ENCODE data around the gene KLHL29. TPM values are rescaled to one million over a fixed set of nuclear protein-coding genes. Genes with fewer than 3 reads are reported as not detected.

KLHL29 gene
- polyA plus RNA-seq, 1 donor from 2014 or later = 42.4 TPM

DNA sequence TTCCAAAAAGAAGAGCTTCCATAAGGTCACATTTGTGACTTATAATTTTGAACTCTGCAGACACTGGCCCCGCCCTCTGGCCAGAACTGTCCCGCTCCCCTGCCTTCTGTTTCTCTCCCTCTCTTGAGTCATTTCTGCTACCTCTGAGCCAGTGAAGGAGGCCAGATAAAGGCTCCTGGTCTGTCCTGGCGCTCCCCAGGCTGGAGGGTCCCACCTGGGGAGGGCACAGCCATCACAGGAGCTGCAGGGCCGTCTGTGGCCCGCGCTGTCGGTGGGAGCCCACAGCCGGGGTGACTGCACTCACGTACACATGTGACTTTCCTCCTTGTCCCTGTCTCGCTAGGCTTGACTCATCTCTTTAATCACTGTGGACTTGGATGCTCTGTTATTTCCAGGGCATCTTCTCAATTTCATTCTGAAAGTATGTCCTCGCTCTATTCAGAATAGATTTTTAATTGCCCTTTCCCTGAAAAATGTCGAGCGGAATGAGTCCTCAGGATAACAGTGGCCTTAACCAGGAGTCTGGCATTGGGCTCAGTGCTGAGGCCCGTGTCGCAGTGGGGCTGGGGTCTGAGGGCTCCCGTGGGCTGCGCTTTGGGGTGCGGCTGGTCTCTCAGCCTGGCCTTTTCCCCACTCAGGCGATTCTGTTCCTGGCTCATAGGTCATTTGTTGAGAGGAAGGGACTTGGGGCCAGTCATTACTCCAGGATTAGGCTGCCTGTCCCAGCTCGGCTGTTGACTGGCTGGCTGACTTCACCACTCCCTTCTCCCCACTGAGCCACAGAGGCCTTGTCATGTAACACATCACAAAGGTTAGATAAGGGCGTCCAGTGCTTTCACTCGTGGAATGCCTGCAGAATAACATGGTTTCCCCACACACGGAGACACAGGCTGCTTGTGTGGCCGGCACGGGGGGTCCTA lies 34.5 kb downstream of the KLHL29 start:
- no peak overlapping the region for H3K4me2 ChIP-seq (ENCODE audit: low read length)
- H3K9ac ChIP-seq (ENCODE audit: low read length) = no peak overlapping the region

DNA sequence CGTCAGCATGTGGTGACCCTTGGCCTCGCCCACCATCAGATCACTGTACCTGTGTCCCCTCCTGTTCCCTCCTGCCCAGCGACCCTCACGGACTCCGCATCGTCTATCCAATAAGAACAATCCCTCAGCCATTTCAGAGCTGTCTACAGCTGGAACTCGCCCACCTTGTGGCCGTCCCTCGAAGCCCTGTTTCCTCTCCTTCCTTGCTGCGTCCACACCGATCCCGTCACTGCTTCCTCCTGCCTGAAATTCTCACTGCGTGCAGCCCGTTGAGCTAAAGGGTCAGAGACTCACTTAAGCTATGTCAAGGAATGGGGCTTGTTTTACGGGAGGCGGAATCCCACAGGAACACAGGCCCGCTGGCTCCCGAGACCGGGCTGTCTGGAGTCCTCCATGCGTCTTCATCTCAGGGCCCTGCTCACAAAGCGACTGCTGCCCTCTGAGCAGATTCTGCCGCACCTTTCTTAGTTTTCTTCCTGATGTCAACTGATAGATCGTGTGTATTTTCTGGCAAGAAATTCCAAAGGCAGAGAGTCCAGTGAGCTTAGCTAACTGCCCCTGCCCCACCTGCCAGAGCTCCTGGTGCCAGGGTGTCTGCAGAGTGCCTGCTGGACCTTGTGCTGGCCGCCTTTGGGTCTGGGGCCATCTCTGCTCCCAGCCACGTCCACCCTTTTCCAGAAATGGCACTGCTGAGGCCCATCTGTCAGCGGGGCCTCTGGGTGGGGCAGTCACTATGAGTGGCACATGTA lies 35.3 kb downstream of the KLHL29 start:
- no peak overlapping the region for H3K4me3 ChIP-seq (ENCODE audit: low read length)
- peaks cover 5% of the 10 kb centered on the region for H3K79me2 ChIP-seq (replicated peaks; ENCODE audit: insufficient read depth, low read length)
- H4K20me1 ChIP-seq (ENCODE audit: insufficient read depth) = peaks cover 16% of the 10 kb centered on the region
- TF ChIP-seq MXI1 (conservative IDR thresholded peaks at IDR 0.05; ENCODE audit: poor library complexity, severe bottlenecking) (no peak), EZH2 (IDR thresholded peaks at IDR 0.05; ENCODE audit: borderline replicate concordance, insufficient read depth, low read length, poor library complexity, severe bottlenecking) (no peak), POLR2AphosphoS5 (IDR thresholded peaks at IDR 0.05) (no peak), EP300 (conservative IDR thresholded peaks at IDR 0.05; ENCODE audit: poor library complexity, severe bottlenecking) (no peak), TAF1 (IDR thresholded peaks at IDR 0.05; ENCODE audit: low read depth) (no peak), RAD21 (conservative IDR thresholded peaks at IDR 0.05) (no peak), SMC3 (conservative IDR thresholded peaks at IDR 0.05; ENCODE audit: poor library complexity) (no peak)
- TF ChIP-seq, protein P1, sequence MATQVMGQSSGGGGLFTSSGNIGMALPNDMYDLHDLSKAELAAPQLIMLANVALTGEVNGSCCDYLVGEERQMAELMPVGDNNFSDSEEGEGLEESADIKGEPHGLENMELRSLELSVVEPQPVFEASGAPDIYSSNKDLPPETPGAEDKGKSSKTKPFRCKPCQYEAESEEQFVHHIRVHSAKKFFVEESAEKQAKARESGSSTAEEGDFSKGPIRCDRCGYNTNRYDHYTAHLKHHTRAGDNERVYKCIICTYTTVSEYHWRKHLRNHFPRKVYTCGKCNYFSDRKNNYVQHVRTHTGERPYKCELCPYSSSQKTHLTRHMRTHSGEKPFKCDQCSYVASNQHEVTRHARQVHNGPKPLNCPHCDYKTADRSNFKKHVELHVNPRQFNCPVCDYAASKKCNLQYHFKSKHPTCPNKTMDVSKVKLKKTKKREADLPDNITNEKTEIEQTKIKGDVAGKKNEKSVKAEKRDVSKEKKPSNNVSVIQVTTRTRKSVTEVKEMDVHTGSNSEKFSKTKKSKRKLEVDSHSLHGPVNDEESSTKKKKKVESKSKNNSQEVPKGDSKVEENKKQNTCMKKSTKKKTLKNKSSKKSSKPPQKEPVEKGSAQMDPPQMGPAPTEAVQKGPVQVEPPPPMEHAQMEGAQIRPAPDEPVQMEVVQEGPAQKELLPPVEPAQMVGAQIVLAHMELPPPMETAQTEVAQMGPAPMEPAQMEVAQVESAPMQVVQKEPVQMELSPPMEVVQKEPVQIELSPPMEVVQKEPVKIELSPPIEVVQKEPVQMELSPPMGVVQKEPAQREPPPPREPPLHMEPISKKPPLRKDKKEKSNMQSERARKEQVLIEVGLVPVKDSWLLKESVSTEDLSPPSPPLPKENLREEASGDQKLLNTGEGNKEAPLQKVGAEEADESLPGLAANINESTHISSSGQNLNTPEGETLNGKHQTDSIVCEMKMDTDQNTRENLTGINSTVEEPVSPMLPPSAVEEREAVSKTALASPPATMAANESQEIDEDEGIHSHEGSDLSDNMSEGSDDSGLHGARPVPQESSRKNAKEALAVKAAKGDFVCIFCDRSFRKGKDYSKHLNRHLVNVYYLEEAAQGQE (IDR thresholded peaks at IDR 0.05; ENCODE audit: borderline replicate concordance) = no peak
- TF ChIP-seq, protein P2, sequence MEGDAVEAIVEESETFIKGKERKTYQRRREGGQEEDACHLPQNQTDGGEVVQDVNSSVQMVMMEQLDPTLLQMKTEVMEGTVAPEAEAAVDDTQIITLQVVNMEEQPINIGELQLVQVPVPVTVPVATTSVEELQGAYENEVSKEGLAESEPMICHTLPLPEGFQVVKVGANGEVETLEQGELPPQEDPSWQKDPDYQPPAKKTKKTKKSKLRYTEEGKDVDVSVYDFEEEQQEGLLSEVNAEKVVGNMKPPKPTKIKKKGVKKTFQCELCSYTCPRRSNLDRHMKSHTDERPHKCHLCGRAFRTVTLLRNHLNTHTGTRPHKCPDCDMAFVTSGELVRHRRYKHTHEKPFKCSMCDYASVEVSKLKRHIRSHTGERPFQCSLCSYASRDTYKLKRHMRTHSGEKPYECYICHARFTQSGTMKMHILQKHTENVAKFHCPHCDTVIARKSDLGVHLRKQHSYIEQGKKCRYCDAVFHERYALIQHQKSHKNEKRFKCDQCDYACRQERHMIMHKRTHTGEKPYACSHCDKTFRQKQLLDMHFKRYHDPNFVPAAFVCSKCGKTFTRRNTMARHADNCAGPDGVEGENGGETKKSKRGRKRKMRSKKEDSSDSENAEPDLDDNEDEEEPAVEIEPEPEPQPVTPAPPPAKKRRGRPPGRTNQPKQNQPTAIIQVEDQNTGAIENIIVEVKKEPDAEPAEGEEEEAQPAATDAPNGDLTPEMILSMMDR (IDR thresholded peaks at IDR 0.05; ENCODE audit: poor library complexity, severe bottlenecking) = no peak
- H3K9me2 ChIP-seq (ENCODE audit: insufficient read depth, low read length) = no peaks in the 10 kb centered on the region
- no peaks in the 10 kb centered on the region for H3K9me3 ChIP-seq (ENCODE audit: low read length)
- H3K36me3 ChIP-seq (ENCODE audit: insufficient read depth, low read length) = no peaks in the 10 kb centered on the region
- H3K9ac ChIP-seq (ENCODE audit: low read length) = no peak overlapping the region
- H3F3A ChIP-seq (ENCODE audit: insufficient read depth, low read length, poor library complexity, severe bottlenecking) = no peaks in the 10 kb centered on the region
- no peak overlapping the region for H3K27ac ChIP-seq (ENCODE audit: low read length)
- H2AFZ ChIP-seq (ENCODE audit: low read depth, low read length) = no peak overlapping the region
- H3K4me2 ChIP-seq (ENCODE audit: low read length) = no peak overlapping the region
- H3K27me3 ChIP-seq (ENCODE audit: insufficient read depth, low read depth, low read length) = no peaks in the 10 kb centered on the region

More for the DNA sequence above, 34.5 kb downstream of the KLHL29 start:
- Histone ChIP-seq H4K20me1 (ENCODE audit: insufficient read depth) (peaks cover 21% of the 10 kb centered on the region), H3K36me3 (ENCODE audit: insufficient read depth, low read length) (no peaks in the 10 kb centered on the region), H3K27me3 (ENCODE audit: insufficient read depth, low read depth, low read length) (no peaks in the 10 kb centered on the region), H3K27ac (ENCODE audit: low read length) (no peak overlapping the region), H2AFZ (ENCODE audit: low read depth, low read length) (no peak overlapping the region), H3K4me3 (ENCODE audit: low read length) (no peak overlapping the region), H3K79me2 (replicated peaks; ENCODE audit: insufficient read depth, low read length) (peaks cover 5% of the 10 kb centered on the region), H3K9me3 (ENCODE audit: low read length) (no peaks in the 10 kb centered on the region), H3F3A (ENCODE audit: insufficient read depth, low read length, poor library complexity, severe bottlenecking) (no peaks in the 10 kb centered on the region), H3K9me2 (ENCODE audit: insufficient read depth, low read length) (no peaks in the 10 kb centered on the region)
- TF ChIP-seq MXI1 (conservative IDR thresholded peaks at IDR 0.05; ENCODE audit: poor library complexity, severe bottlenecking) (no peak), SMC3 (conservative IDR thresholded peaks at IDR 0.05; ENCODE audit: poor library complexity) (no peak), TAF1 (IDR thresholded peaks at IDR 0.05; ENCODE audit: low read depth) (no peak), EZH2 (IDR thresholded peaks at IDR 0.05; ENCODE audit: borderline replicate concordance, insufficient read depth, low read length, poor library complexity, severe bottlenecking) (no peak)
